ENCODE measurements around the gene OR2Z1.
"Not testable (repeated sequence)": the region's sequence is repeated elsewhere in the genome, so short reads cannot be mapped to it uniquely, and the experiment has no call there.

Gene OR2Z1

GRCh38 chr19:8703223-8703622 lies 18.2 kb upstream of the OR2Z1 start:
- no peak for DNase-seq

GRCh38 chr19:8705304-8705703 lies 16.1 kb upstream of the OR2Z1 start:
- not testable (repeated sequence) for DNase-seq

DNA sequence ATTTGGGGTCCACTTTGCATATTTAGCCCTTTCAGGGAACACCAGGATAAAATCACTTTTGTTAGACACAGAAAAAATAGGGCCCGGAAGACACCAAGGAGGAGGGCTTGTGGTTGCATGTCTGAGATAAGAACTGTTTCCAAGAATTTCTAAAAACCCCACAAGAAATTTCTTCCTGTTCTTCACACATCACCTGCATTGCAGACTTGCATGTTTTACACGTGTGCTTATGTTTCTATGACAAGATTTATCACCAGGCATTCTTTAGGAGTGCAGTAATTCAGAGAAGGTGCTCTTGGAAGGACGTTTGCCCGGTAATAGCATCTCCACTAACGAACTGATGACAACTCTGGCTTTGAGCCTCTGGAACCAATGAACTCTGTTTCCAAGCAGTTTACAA lies 15.7 kb upstream of the OR2Z1 start:
- no peak for DNase-seq

DNA sequence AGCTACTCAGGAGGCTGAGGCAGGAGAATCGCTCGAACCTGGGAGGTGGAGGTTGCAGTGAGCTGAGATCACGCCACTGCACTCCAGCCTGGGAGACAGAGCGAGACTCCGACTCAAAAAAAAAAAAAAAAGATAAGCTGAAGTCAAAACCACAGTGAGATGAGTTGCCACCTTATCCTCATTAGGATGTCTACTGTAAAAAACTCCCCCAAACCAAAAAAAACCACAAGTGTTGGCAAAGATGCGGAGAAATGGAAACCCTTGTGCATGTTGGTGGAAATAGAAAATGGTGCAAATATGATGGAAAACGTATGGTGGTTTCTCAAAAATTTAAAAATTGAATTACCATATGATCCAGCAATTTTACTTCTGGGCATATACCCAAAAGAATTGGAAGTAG lies 11.1 kb upstream of the OR2Z1 start:
- DNase-seq = not testable (repeated sequence)

- DNase-seq = no peak
Observed at GRCh38 chr19:8722032-8722431, 598 bp downstream of the OR2Z1 start.

GRCh38 chr19:8724276-8724675 lies 2.8 kb downstream of the OR2Z1 start:
- DNase-seq = no peak

GRCh38 chr19:8731428-8732169 lies 10.2 kb downstream of the OR2Z1 start:
- DNase-seq = no peak

DNA sequence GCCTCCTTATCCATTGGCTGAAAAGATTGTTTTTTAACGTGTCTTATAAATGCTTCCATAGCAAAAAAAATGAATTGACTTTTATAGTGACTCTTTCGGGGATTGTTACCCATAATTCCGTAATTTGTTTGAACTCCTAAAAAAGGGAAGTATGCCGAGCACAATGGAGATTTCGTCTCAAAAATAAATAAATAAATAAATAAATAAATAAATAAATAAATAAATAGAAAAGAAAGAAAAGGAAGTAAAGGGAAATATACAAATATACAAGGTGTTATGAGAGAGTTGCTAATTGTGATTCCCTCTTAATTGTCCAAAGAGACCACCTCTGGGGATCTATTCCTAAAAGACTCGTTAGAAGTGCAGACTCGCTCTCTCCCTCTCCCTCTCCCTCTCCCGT lies 16.9 kb downstream of the OR2Z1 start:
- no peak for DNase-seq

- DNase-seq = not testable (repeated sequence)
Observed at GRCh38 chr19:8739291-8740065, 18.0 kb downstream of the OR2Z1 start.

DNA sequence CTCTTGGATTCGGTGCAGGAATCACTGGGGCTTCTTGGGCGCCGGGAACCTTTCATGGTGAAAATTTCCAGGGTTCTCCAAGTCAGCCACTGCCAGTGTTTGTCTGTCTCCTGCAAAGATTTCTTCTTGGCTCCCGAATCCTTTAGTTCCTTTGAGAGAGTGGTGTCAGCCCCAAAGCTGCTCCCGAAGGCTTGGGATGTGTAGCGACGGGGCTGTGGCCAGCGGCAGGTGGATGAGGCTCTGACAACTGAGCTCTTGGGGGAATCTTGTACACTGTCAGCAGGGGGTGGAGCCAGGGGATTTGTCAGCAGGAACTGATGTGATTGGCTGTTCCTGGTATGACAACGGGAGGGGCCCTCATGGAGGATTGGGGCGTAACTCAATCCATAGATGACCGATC lies 45.8 kb downstream of the OR2Z1 start:
- DNase-seq = not testable (repeated sequence)

GRCh38 chr19:8769265-8769664 lies 47.8 kb downstream of the OR2Z1 start:
- not testable (repeated sequence) for DNase-seq

- not testable (repeated sequence) for DNase-seq
Observed at GRCh38 chr19:8773587-8773986, 52.2 kb downstream of the OR2Z1 start.
